ENCODE data around the gene TEPSIN. TPM values are rescaled to one million over a fixed set of nuclear protein-coding genes. Genes with fewer than 3 reads are reported as not detected.

The TEPSIN gene
- total and polyA plus RNA-seq, 8 donors: 15.9 to 41.2 (median 21.7) TPM

DNA sequence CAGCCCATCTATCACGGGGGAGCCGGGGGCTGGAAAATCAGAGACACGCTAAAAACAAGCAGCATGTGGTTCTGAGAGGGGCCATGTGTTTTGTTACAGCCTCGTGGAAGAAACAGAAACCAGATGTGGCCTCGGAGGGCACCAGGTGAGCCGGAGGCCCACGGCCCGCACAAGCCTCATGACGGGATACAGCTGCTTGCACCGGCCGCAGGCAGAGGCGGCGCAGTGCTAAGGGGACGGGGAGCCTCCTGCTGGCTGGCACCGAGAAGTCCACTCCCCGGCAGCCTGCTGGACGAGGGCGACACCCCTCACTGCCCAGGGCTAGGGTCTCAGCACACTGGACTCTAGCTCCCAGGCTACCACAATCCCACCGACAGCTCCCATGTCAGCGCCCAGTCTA is 19.4 kb upstream of the TEPSIN start:
- intact Hi-C loops (cut with DNase I): loop anchor here in 1 of 2 donors (10.0 kb wide), 1 partner anchor 347 kb away; no protein-coding TSS in a partner anchor
- ATAC-seq: no peak
- no peak overlapping the region for H3K27ac ChIP-seq
- no peaks in the 10 kb centered on the region for H3K9me3 ChIP-seq
- peaks cover 0 to 74% of the 10 kb centered on the region in 2 donors for H3K36me3 ChIP-seq
- H3K4me3 ChIP-seq: no peak overlapping the region
- no peak for DNase-seq
- no peaks in the 10 kb centered on the region for H3K27me3 ChIP-seq
- peaks cover 12 to 19% of the 10 kb centered on the region in 2 donors for H3K4me1 ChIP-seq
- TF ChIP-seq, protein P1, sequence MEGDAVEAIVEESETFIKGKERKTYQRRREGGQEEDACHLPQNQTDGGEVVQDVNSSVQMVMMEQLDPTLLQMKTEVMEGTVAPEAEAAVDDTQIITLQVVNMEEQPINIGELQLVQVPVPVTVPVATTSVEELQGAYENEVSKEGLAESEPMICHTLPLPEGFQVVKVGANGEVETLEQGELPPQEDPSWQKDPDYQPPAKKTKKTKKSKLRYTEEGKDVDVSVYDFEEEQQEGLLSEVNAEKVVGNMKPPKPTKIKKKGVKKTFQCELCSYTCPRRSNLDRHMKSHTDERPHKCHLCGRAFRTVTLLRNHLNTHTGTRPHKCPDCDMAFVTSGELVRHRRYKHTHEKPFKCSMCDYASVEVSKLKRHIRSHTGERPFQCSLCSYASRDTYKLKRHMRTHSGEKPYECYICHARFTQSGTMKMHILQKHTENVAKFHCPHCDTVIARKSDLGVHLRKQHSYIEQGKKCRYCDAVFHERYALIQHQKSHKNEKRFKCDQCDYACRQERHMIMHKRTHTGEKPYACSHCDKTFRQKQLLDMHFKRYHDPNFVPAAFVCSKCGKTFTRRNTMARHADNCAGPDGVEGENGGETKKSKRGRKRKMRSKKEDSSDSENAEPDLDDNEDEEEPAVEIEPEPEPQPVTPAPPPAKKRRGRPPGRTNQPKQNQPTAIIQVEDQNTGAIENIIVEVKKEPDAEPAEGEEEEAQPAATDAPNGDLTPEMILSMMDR (IDR thresholded peaks at IDR 0.05): no peak

DNA sequence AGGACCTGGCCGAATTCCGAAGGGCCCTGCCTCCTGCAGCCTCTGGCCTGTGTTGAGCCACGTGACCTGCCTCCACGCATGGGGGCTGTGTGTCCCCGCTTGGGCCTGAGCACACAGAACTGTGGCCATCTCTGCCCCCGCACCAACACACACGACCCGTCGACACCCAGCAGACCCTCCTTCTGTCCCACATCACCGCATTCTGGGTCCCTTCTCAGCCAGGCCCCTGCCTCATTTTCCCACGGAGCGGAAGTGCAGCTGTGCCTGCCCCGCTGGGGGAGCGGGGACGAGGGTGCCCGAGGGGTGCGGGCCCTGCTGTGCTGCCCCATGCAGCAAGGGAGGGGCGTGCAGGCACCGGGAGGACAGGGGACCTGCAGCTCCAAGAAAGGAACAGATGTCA is 18.7 kb upstream of the TEPSIN start:
- Histone ChIP-seq H3K4me1 (peaks cover 12 to 19% of the 10 kb centered on the region in 2 donors), H3K4me3 (no peak overlapping the region), H3K9me3 (no peaks in the 10 kb centered on the region), H3K36me3 (peaks cover 0 to 73% of the 10 kb centered on the region in 2 donors), H3K27me3 (no peaks in the 10 kb centered on the region), H3K27ac (no peak overlapping the region)
- no peak for DNase-seq
- ATAC-seq: no peak
- TF ChIP-seq, protein P1 (IDR thresholded peaks at IDR 0.05): no peak
- intact Hi-C loops (cut with DNase I): loop anchor here in 1 of 2 donors (10.0 kb wide), 1 partner anchor 347 kb away; no protein-coding TSS in a partner anchor

DNA sequence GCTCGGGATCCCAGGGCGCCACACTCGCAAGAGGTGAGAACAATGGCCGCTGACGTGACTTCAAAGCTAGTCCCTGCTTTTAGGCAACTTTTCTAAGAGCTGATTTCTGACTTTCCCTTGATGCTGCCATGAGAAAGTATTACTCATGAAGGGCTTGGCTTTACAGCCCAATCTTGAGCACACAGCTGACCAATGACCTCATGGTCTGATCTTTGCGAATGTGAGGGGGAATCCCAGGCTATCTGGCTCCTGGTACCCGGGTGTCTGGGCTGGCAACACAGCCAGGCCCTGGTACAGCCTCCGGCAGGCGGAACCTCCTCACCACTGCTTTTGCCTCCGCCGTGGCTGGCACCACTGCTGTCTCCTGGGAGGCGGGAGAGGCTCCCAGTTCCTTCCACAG is 17.8 kb upstream of the TEPSIN start:
- Histone ChIP-seq H3K4me3 (no peak overlapping the region), H3K27ac (no peak overlapping the region), H3K36me3 (peaks cover 0 to 73% of the 10 kb centered on the region in 2 donors), H3K27me3 (no peaks in the 10 kb centered on the region), H3K9me3 (no peaks in the 10 kb centered on the region), H3K4me1 (peaks cover 12 to 19% of the 10 kb centered on the region in 2 donors)
- intact Hi-C loops (cut with DNase I): loop anchor here in 1 of 2 donors (10.0 kb wide), 1 partner anchor 348 kb away; no protein-coding TSS in a partner anchor
- no peak for DNase-seq
- no peak for ATAC-seq
- TF ChIP-seq, protein P1 (IDR thresholded peaks at IDR 0.05): no peak

DNA sequence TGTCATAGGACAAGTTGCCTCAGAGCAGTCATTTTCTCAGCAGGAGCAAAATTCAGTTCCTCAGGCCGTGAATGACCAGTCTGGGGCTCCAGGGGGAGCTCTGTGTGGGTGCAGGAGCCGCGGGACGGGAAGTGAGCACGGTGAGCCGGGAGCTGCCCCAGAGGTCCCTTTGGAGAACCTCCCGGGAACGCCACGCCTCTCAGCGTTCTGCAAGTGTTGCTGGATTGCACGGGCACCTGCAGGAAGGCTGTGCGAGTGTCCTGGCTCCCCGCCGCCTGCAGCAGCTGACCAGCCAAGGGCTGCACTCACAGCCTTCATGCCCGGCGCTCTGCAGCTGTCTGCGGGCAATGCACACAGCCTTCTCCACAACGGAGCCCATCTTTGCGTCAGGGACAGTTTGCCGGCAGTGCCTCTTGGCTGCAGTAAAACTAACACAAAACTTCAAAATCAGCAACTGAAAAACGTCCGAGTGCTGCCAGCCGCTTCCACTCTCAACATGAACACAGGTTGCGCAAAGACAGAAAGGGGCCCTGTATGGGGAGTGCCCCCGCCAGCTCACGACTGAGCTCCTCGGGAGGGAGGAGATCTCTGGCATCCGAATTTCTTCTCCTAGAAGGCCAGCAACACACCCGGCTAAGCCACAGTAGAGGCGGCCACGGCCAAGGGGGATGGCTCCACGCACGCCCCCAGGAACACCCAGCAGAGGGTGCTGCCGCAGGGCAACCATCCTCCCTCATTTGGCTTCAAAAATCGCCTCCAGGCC is 16.3 kb upstream of the TEPSIN start:
- Histone ChIP-seq H3K4me1 (peaks cover 12 to 19% of the 10 kb centered on the region in 2 donors), H3K9me3 (no peaks in the 10 kb centered on the region), H3K36me3 (peaks cover 0 to 73% of the 10 kb centered on the region in 2 donors), H3K27me3 (no peaks in the 10 kb centered on the region), H3K4me3 (no peak overlapping the region), H3K27ac (peak overlapping the region; percentile 34 to 36)
- intact Hi-C loops (cut with DNase I): loop anchor here in 1 of 2 donors (5.0 to 10.0 kb wide), 2 partner anchors 227 to 350 kb away; no protein-coding TSS in a partner anchor
- ATAC-seq (peak; percentile 95), DNase-seq (peak; percentile 79 to 95 (median 89))
- TF ChIP-seq, protein P1 (IDR thresholded peaks at IDR 0.05): peak; percentile 40

Data from left lung (tissue), 10 donors.